ENCODE data around the gene PI3. TPM values are rescaled to one million over a fixed set of nuclear protein-coding genes. Genes with fewer than 3 reads are reported as not detected.
"Not testable (repeated sequence)": the region's sequence is repeated elsewhere in the genome, so short reads cannot be mapped to it uniquely, and the experiment has no call there.

PI3 gene, protein sequence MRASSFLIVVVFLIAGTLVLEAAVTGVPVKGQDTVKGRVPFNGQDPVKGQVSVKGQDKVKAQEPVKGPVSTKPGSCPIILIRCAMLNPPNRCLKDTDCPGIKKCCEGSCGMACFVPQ
- not detected for total RNA-seq

DNA sequence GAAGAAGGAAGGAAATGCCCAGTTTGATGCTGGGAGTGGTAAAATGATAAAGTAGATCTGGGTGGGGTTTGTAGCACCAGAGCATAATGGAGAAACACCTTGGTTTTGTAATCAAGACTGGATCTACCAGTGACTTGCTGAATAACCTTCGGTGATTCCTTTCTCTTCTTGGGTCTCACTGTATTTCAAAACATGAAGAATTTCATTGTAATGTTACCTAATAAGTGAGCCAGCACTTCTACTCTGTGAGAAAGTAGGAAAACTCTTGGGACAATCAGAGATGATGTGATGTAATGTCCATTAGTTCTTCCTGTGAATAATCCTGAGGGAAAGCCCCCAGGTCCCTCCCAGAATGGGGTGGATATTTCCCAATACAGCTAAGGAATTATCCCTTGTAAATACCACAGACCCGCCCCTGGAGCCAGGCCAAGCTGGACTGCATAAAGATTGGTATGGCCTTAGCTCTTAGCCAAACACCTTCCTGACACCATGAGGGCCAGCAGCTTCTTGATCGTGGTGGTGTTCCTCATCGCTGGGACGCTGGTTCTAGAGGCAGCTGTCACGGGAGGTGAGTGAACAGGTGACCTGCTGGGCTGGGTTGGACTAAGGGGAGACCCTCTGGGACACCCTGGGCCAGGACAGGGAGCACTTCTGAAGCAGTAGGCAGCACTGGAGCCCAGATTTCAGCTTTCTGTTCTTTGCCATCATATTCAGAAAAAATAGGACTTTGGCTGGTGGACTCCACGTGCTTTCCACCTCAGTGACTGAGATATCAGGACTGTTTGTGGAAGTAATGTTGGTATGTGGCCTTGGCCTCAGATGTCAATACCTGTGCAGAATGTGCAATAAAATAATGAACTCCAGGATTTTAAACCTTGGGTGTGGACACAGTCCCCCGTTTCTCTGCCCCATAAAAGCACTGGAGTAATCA lies at the start of gene PI3:
Gene PI3, plus strand, starts transcription at position 469 of the 931 bp plus-strand sequence. Its CDS starts 21 bp downstream, at position 490.
- DNase-seq: no peak

- no peak for DNase-seq
These were observed 46.6 kb upstream of the PI3 start for GRCh38 chr20:45128099-45128498.

- no peak for DNase-seq
These were observed 37.8 kb upstream of the PI3 start for GRCh38 chr20:45136911-45137310.

DNA sequence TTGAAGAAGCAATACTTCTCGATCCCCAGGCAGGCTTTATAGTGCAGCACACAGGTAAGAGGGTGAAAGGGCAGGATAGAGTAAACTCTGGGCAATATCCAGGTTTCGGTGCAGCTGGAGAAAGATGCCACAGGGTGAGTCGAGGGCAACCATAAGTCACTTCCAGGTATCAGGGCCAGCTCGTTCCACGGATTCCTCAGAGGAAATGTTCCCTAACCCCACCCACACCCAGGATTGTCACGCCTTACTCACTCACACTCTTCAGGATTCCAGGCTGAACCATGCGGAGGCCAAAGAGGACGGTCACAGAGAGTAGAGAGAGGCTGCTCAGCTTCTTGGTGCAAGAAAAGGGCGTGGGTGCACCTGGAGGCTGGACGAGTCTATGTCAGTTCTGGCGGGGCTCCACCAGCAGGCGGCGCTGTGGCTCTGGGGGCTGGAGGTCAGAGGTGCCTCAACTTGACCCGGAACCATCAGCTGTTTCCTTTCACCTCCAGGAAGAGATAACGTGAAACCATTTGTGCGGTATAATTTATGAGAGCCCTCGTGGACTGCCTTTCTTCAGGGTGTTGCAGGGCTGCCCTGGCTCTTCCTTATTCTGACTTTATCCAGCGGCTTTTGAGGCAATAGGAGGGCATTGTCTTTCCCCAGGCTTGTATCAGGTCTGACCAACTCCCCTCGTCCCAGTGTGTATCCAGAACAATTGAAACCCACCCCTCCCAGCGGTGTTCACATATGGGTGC lies 36.0 kb upstream of the PI3 start:
- DNase-seq: no peak

DNA sequence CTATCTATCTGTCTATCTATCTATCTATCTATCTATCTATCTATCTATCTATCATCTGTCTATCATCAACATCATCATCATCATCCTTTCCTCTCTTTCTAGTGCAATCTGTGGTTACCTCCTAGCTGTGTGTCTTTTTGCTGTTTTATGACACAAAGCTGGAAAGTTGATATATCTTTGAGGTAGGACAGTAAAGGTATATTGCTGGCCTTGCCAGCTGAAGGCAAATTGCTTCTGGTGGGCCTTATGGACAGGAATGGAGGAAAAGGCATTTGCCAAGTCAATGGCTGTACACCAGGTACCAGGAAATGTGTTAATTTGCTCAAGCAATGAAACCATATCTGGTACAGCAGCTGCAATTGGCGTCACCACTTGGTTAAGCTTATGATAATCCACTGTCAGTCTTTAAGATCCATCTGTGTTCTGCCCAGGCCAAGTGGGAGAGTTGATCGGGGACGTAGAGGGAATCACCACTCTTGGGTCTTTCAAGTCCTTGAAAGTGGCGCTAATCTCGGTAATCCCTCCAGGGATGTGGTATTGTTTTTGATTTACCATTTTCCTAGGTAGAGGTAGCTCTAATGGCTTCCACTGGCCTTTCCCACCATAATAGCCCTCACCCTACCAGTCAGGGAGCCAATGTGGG lies 34.8 kb upstream of the PI3 start:
- not testable (repeated sequence) for DNase-seq

GRCh38 chr20:45140836-45141235 lies 33.9 kb upstream of the PI3 start:
- no peak for DNase-seq

DNA sequence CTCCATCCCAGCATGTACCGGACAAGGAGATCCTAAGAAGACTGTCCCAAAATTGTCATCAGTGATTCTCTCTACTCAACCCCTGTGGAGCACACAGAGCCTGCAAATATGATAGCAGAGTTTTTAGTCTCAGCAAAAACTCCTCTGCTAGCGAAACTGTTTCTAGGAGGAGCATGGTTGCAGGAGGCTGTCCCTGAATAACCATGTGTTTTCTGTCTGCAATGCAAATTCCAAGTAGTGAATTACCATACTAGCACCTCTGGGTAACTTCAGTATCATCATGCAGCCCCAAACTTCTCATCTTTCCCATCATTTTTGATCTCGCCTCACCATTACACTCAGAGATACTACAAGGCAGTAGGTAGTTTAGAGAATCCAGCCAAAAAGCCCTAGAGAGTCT lies 25.6 kb upstream of the PI3 start:
- DNase-seq: no peak

GRCh38 chr20:45152405-45152804 lies 22.3 kb upstream of the PI3 start:
- DNase-seq: no peak

- no peak for DNase-seq
These were observed 21.6 kb upstream of the PI3 start for GRCh38 chr20:45153147-45153546.

GRCh38 chr20:45153752-45154151 lies 20.9 kb upstream of the PI3 start:
- no peak for DNase-seq

- DNase-seq: no peak
These were observed 20.5 kb upstream of the PI3 start for GRCh38 chr20:45154183-45154582.

DNA sequence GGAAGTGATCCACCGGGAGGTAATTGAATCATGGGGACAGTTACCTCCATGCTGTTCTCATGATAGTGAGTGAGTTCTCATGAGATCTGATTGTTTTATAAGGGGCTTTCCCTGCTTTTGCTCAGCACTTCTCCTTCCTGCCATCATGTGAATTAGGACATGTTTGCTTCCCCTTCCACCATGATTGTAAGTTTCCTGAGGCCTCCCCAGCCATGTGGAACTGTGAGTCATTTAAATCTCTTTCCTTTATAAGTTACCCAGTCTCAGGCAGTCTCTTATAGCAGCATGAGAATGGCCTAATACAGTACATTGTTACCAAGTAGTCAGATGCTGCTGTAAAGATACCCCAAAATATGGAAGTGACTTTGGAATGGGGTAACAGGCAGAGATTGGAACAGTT lies 19.9 kb upstream of the PI3 start:
- not testable (repeated sequence) for DNase-seq

DNA sequence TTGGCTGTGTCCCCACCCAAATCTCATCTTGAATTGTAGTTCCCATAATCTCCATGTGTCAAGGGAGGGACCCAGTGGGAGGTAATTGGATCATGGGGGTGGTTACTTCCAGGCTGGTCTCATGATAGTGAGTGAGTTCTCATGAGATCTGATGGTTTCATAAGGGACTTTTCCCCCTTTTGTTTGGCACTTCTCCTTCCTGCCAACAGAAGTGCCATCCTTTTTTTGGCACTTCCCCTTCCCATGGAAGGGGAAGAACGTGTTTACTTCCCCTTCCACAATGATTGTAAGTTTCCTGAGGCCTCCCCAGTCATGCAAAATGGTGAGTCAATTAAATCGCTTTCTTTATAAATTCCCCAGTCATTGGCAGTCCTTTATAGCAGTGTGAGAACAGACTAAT lies 18.0 kb upstream of the PI3 start:
- no peak for DNase-seq

DNA sequence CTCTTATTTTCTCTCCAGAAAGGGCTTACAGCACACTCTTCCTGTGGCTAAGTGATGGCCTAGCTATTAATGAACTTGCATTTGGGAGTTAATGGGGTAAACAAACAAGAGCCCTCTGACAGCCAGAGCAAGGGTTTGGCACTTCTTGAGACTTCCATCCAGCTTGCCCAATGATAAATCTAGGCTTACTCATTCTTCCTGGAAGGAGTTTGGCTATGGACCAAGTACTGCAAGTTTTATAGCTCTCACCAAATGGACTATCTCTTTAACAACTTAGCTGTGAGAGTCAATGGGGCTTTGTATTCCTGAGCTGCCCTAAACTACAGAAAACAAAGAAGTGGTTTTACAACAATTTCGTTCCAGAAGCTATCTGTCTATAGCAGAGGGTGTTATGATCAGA lies 16.7 kb upstream of the PI3 start:
- DNase-seq: no peak

- no peak for DNase-seq
These were observed 11.5 kb upstream of the PI3 start for GRCh38 chr20:45163083-45163803.

- DNase-seq: no peak
These were observed 9.8 kb upstream of the PI3 start for GRCh38 chr20:45164906-45165305.

GRCh38 chr20:45173522-45173921 lies 1.2 kb upstream of the PI3 start:
- DNase-seq: no peak

- no peak for DNase-seq
These were observed 2.0 kb downstream of the PI3 start for GRCh38 chr20:45176526-45177267.

DNA sequence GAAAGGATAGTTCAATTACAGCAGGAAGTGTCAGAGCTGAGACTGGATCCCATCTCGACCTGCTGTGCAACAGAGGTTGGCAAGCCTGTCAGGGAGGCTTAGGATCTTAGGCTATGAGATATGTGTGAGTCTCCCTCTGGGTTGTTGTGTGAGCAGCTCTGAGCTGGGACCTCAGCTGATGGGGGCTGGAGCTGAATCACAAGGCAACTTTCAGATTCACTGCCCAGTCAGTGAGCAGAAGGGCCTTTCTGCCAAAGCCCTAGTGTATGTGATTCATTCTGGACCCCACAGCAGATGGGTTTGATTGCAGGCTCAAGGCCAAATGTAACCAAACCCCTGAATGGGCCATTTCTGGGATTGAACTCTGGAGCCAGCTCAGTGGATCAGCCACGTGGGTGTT lies 4.5 kb downstream of the PI3 start:
- no peak for DNase-seq

DNA sequence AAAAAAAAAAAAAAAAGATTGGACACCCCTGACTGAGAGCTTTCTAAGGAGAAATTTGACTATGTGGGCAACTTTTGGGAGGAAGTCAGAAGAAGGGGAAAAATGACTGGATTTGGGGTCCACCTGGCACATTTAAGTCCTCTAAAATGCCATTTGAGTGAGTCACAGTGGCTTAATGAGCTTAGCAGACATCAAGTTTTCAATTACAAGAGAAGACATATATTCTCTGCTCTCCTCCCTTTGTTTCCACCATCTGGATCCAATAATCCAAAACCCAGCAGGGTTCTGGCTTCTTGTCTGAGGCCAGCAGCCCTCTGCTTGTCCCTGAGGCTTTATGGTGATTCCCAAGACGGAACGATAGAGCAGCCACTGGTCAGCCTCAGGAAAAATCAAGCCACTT lies 6.9 kb downstream of the PI3 start:
- DNase-seq: no peak

GRCh38 chr20:45183084-45183483 lies 8.4 kb downstream of the PI3 start:
- no peak for DNase-seq
